Ectodermal cell (in vitro differentiated cells): Measurements from ENCODE around the gene ADAMTS17.

Experiments used
- H3K27ac ChIP-seq: 2 replicates; pipeline ENCODE4 v1.7.0; 2013; ENCODE audit warnings: mild to moderate bottlenecking, low read depth, low read length; ENCODE audit not compliant: insufficient read depth, poor library complexity, severe bottlenecking
- H3K27me3 ChIP-seq: 2 replicates; pipeline ENCODE4 v1.7.0; 2013; ENCODE audit warnings: mild to moderate bottlenecking, low read length; ENCODE audit not compliant: insufficient read depth, control insufficient read depth, poor library complexity, severe bottlenecking
- H3K36me3 ChIP-seq: one replicate; pipeline ENCODE4 v1.7.0; 2013; ENCODE audit warnings: low read length; ENCODE audit not compliant: control insufficient read depth, insufficient read depth
- H3K4me1 ChIP-seq: one replicate; pipeline ENCODE4 v1.7.0; 2013; ENCODE audit warnings: low read length; ENCODE audit not compliant: control insufficient read depth, insufficient read depth
- H3K4me3 ChIP-seq: 2 replicates; pipeline ENCODE4 v1.7.0; 2013; ENCODE audit warnings: low read depth, low read length, control low read depth; ENCODE audit not compliant: insufficient read depth
- H3K9me3 ChIP-seq: 2 replicates; pipeline ENCODE4 v1.7.0; 2013; ENCODE audit warnings: mild to moderate bottlenecking, low read length, moderate library complexity; ENCODE audit not compliant: control insufficient read depth
- WGBS, 2 experiments: methylation state at CpG; one replicate each; pipeline ENCODE4 v1.1.7; 2013; ENCODE audit warnings: missing lambda C conversion rate in 2 of 2; 5-methylcytosine and 5-hydroxymethylcytosine counted together

Gene ADAMTS17

GRCh38 chr15:100174159-100174903 lies 167.4 kb downstream of the ADAMTS17 start:
- H3K36me3 ChIP-seq: no peaks in the 10 kb centered on the region
- H3K4me1 ChIP-seq: no peaks in the 10 kb centered on the region
- no peak overlapping the region for H3K27ac ChIP-seq
- H3K9me3 ChIP-seq: peaks cover 12% of the 10 kb centered on the region
- no peak overlapping the region for H3K4me3 ChIP-seq
- H3K27me3 ChIP-seq: no peaks in the 10 kb centered on the region
- WGBS, 2 experiments: 90 to 94% methylated on average over 6 to 7 of the region's 7 CpGs

DNA sequence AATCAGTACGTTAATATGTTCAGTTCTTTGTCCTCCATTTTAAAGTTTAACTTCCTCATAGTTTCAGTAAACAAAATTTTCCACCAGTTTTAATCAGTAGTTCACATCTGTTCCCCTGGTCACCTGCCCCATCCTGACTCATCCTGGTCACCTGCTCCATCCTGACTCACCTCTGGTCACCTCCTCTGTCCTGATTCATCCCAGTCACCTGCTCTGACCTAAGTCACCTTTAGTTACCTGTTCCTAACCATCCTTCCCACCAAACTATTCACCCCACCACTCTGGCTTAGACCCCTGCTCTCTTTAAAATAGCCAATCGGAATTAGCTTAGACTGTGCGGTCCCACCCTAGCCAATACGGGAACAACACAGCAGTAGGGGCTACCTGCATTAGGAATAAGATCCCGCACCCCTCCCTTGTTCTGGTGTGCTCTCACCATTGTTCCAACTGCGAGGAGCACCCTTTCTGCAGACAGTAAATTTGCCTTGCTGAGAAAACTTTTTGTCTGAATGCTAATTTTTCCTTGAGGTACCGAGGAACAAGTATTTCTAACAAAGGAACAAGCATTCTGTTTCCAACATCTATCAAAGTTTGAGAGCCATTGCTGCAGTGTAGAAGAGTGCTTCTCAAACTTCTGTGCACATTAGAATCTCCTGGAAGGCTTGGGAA lies 169.3 kb downstream of the ADAMTS17 start:
- 93 to 94% methylated on average over 7 of the region's 7 CpGs for WGBS, 2 experiments

GRCh38 chr15:100171411-100171810 lies 170.4 kb downstream of the ADAMTS17 start:
- H3K27me3 ChIP-seq: no peaks in the 10 kb centered on the region
- H3K27ac ChIP-seq: no peak overlapping the region
- no peaks in the 10 kb centered on the region for H3K4me1 ChIP-seq
- no peak overlapping the region for H3K4me3 ChIP-seq
- WGBS, 2 experiments: 88 to 94% methylated on average over 5 of the region's 5 CpGs
- H3K36me3 ChIP-seq: no peaks in the 10 kb centered on the region
- H3K9me3 ChIP-seq: peaks cover 12% of the 10 kb centered on the region

More for the DNA sequence above, 169.3 kb downstream of the ADAMTS17 start:
- Histone ChIP-seq H3K36me3 (no peaks in the 10 kb centered on the region), H3K4me1 (no peaks in the 10 kb centered on the region), H3K4me3 (no peak overlapping the region), H3K27ac (no peak overlapping the region), H3K9me3 (peaks cover 12% of the 10 kb centered on the region), H3K27me3 (no peaks in the 10 kb centered on the region)

DNA sequence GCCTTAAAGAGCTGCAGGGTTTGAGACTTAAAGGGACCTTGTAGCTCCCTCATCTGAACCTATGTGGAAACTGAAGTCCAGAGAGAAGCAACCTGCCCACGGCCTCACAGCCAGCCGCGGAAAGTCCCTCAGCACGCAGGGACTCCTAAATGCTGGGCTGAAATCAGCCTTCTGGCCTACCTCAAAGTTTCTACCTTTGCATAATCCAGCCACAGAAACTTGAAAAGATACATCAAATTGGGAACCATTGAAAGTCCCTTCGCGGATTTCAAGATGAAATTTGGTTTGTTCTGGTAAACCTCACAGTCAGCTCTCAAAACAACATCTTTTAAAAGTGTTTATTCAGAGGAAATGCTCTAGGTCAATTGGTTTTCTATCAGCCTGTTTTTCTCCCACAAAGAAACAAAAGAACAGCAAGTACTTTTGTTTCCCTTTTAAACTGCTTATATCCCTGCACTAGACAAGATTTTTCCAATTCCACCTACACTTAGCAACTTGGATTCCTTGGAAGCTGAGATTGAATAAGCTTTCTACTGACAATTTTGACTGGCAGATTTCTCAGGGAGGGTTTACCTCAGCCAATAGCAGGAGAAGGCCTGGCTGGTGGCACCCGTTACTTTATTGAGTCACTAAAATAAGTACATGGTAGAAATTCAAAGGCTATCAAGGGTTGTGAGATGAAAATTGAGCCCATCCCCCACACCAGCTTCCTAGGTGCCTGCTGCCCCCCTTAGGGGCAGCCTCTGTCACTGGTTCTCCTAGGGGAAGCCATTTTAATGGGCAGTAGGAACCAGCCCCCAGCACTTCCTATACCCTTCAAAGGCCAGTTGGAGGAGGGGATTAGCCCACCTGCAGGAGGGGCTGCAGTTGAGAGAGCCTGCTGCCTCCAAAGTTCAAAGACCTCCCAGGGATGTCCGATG lies 171.2 kb downstream of the ADAMTS17 start:
- Histone ChIP-seq H3K27me3 (no peaks in the 10 kb centered on the region), H3K27ac (no peak overlapping the region), H3K9me3 (peaks cover 12% of the 10 kb centered on the region), H3K4me1 (no peaks in the 10 kb centered on the region), H3K4me3 (no peak overlapping the region), H3K36me3 (no peaks in the 10 kb centered on the region)
- 82 to 87% methylated on average over 8 of the region's 8 CpGs for WGBS, 2 experiments

GRCh38 chr15:100169615-100170290 lies 172.0 kb downstream of the ADAMTS17 start:
- Histone ChIP-seq H3K36me3 (no peaks in the 10 kb centered on the region), H3K27ac (no peak overlapping the region), H3K27me3 (no peaks in the 10 kb centered on the region), H3K4me3 (no peak overlapping the region), H3K4me1 (no peaks in the 10 kb centered on the region), H3K9me3 (peaks cover 12% of the 10 kb centered on the region)
- WGBS, 2 experiments: 92 to 96% methylated on average over 20 of the region's 20 CpGs

DNA sequence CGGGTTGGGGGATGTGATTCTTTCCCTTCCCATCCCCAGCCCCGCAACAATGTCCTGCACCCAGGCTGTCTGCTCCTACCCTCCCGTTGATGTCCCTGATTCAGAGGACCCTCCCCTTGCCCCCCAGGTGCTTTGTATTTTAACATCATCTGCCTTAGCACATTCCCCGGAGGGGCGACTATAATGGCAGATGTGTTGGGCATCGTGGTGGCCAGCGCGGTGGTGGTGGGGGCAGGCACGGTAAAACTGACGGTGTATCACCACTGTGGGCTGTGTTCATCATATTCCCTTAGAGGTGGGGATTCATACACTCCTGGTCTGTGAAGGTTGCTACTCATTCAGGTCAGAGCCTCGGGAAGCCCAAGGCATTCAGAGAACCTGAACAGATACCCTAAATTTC lies 173.0 kb downstream of the ADAMTS17 start:
- Histone ChIP-seq H3K27ac (no peak overlapping the region), H3K4me3 (no peak overlapping the region), H3K27me3 (no peaks in the 10 kb centered on the region), H3K4me1 (no peaks in the 10 kb centered on the region), H3K9me3 (peaks cover 12% of the 10 kb centered on the region), H3K36me3 (no peaks in the 10 kb centered on the region)
- 96% methylated on average over 11 of the region's 11 CpGs for WGBS, 2 experiments

- H3K36me3 ChIP-seq: no peaks in the 10 kb centered on the region
- no peak overlapping the region for H3K4me3 ChIP-seq
- H3K4me1 ChIP-seq: no peaks in the 10 kb centered on the region
- H3K27me3 ChIP-seq: no peaks in the 10 kb centered on the region
- 92 to 96% methylated on average over 15 of the region's 15 CpGs for WGBS, 2 experiments
- H3K27ac ChIP-seq: no peak overlapping the region
- peaks cover 8% of the 10 kb centered on the region for H3K9me3 ChIP-seq
Observed at GRCh38 chr15:100167884-100168375, 173.8 kb downstream of the ADAMTS17 start.

DNA sequence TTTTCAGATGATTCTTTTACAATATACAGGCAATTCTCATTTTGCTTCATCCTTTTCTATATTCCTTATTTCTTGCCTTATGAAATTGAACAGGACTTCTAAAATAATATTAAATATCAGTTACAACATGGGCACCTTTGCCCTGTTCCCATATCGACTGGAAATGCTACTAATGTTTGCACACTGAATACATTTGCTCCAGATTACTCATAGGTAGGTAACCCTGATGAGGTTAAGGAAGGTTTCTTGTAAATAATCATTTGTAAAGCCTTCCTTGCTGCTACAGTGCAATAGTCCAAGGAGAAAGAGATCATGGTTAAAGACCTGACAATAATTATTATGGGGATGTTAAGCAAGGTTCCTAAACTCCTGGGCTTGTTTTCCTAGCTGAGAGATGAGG lies 175.5 kb downstream of the ADAMTS17 start:
- Histone ChIP-seq H3K9me3 (no peaks in the 10 kb centered on the region), H3K27me3 (no peaks in the 10 kb centered on the region), H3K27ac (no peak overlapping the region), H3K4me3 (no peak overlapping the region), H3K4me1 (no peaks in the 10 kb centered on the region), H3K36me3 (no peaks in the 10 kb centered on the region)
- 93% methylated on average over 1 of the region's 1 CpG; no CpG with 5 or more reads in 1 of the 2 experiments for WGBS, 2 experiments

DNA sequence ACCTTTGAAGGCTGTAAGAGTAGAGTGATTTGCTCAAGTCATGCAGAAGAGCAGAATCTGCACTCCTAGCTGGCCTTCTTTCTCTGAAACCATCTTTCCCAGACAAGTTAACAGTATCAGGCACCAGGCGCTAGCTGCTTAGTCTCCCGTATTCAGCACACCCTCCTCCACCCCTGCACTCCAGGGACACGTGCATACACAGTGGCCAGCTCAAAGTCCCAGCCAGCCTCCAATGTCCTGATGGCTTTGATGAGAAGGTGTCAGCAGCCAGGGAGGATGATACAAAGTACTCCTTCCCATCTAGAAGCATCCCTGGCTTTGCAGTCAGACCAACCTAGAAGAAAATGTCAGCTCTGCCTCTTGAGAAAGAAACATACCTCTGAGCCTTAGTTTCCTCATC lies 177.8 kb downstream of the ADAMTS17 start:
- Histone ChIP-seq H3K27ac (no peak overlapping the region), H3K4me3 (no peak overlapping the region), H3K27me3 (no peaks in the 10 kb centered on the region), H3K36me3 (no peaks in the 10 kb centered on the region), H3K9me3 (no peaks in the 10 kb centered on the region), H3K4me1 (no peaks in the 10 kb centered on the region)
- 84 to 92% methylated on average over 3 of the region's 3 CpGs for WGBS, 2 experiments
